Effector memory CD4-positive, alpha-beta T cell (primary cell): ENCODE measurements around the gene ATP6V0A4.
A peak's percentile ranks its signal among the peaks of the same experiment; 100 is the strongest.
"Not testable (repeated sequence)": the region's sequence is repeated elsewhere in the genome, so short reads cannot be mapped to it uniquely, and the experiment has no call there.

Source experiments
- DNase-seq, 3 donors: peaks; one replicate each; pipeline ENCODE4 v3.0.0-alpha.2; 2020
- H3K27ac ChIP-seq: 2 replicates; pipeline ENCODE4 v1.7.0; 2013; ENCODE audit warnings: mild to moderate bottlenecking, low read length, moderate library complexity; ENCODE audit not compliant: insufficient read depth, poor library complexity, severe bottlenecking
- H3K27me3 ChIP-seq: replicated peaks from 2 replicates; pipeline ENCODE4 v1.7.0; 2013; ENCODE audit warnings: mild to moderate bottlenecking, low read length; ENCODE audit not compliant: insufficient read depth, control insufficient read depth, poor library complexity, severe bottlenecking
- H3K36me3 ChIP-seq: 2 replicates; pipeline ENCODE4 v1.7.0; 2013; ENCODE audit warnings: mild to moderate bottlenecking, low read length, moderate library complexity; ENCODE audit not compliant: control insufficient read depth, insufficient read depth
- H3K4me1 ChIP-seq: 2 replicates; pipeline ENCODE4 v1.7.0; 2013; ENCODE audit warnings: low read length, mild to moderate bottlenecking; ENCODE audit not compliant: control insufficient read depth, insufficient read depth, poor library complexity, severe bottlenecking
- H3K4me3 ChIP-seq: 2 replicates; pipeline ENCODE4 v1.7.0; 2013; ENCODE audit warnings: low read length, low read depth, mild to moderate bottlenecking; ENCODE audit not compliant: insufficient read depth, poor library complexity, severe bottlenecking
- H3K9me3 ChIP-seq: 2 replicates; pipeline ENCODE4 v1.7.0; 2013; ENCODE audit warnings: mild to moderate bottlenecking, low read length, moderate library complexity; ENCODE audit not compliant: control insufficient read depth

Gene ATP6V0A4

GRCh38 chr7:138738551-138739335, 59.3 kb downstream of the ATP6V0A4 start:
- Histone ChIP-seq H3K4me1 (no peaks in the 10 kb centered on the region), H3K9me3 (no peaks in the 10 kb centered on the region), H3K27ac (no peak overlapping the region), H3K4me3 (no peak overlapping the region), H3K36me3 (no peaks in the 10 kb centered on the region), H3K27me3 (no peaks in the 10 kb centered on the region)
- peak; percentile 56 to 70 (median 57) for DNase-seq

- no peak for DNase-seq
- no peaks in the 10 kb centered on the region for H3K9me3 ChIP-seq
- H3K27me3 ChIP-seq = no peaks in the 10 kb centered on the region
- H3K4me3 ChIP-seq = no peak overlapping the region
- no peaks in the 10 kb centered on the region for H3K36me3 ChIP-seq
- H3K27ac ChIP-seq = no peak overlapping the region
- no peaks in the 10 kb centered on the region for H3K4me1 ChIP-seq
Measured at GRCh38 chr7:138738114-138738513, 59.9 kb downstream of the ATP6V0A4 start.

DNA sequence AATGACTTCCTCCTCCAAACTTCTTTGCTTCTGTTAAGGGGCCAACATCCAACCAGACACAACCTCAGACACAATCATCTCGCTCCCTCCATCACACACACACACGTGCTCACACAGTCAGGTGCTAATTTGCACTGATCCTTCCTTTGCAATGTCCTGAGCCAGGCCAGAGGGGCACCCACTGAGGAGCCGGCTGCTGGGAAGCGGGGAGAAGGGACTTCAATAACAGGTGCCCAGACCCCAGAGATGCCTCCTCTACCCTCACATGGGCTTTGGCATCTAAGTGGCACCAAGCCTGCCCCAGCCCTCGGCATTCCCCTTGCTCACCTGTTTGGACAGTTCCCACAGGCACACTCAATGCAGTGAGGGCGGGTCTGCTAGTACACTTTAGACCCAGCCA, 62.6 kb downstream of the ATP6V0A4 start:
- Histone ChIP-seq H3K27me3 (no peaks in the 10 kb centered on the region), H3K4me3 (no peak overlapping the region), H3K9me3 (no peaks in the 10 kb centered on the region), H3K4me1 (no peaks in the 10 kb centered on the region), H3K36me3 (no peaks in the 10 kb centered on the region), H3K27ac (no peak overlapping the region)
- no peak for DNase-seq

- not testable (repeated sequence) for H3K4me3 ChIP-seq, H3K4me1 ChIP-seq, H3K27me3 ChIP-seq, H3K27ac ChIP-seq, H3K36me3 ChIP-seq, H3K9me3 ChIP-seq, DNase-seq
Measured at GRCh38 chr7:138731733-138732132, 66.3 kb downstream of the ATP6V0A4 start.

- DNase-seq = no peak
- no peaks in the 10 kb centered on the region for H3K36me3 ChIP-seq
- no peaks in the 10 kb centered on the region for H3K9me3 ChIP-seq
- no peaks in the 10 kb centered on the region for H3K27me3 ChIP-seq
- no peak overlapping the region for H3K27ac ChIP-seq
- H3K4me3 ChIP-seq = no peak overlapping the region
- no peaks in the 10 kb centered on the region for H3K4me1 ChIP-seq
Measured at GRCh38 chr7:138729444-138729843, 68.6 kb downstream of the ATP6V0A4 start.

DNA sequence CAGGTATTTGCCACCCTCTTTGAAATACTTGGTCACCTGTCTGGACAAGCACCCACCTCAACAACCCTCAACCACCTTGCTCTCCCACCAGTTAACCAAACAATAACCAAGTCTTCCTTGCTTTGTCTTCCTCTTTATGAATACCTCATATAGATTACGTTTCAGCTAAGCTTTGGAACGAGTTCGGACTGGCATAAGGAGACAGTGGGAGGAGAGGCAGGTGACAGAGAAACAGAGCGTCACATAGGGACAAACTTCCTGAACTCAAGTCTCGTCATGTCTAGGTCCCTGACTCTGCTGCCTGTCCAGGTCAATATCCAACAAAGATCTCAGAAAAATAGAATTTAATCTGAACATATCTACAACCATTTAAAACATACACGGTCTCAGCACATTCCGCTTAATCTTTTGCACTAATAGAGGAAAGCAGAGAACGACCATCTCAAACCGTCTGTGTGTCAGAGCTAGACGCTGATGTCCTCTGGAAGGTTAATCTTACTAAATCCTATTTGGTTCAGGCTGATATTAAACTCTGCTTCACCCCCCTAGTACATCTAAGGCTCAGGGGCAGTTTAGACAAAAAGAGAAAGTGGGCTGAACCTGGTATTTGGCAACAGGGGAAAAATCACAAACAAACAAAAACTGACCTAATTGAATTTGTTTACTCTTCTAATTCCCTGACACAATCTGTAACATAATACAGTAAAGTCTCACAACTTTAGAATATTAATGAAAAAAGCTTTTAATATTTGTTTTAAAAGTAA, 70.5 kb downstream of the ATP6V0A4 start:
- no peaks in the 10 kb centered on the region for H3K4me1 ChIP-seq
- no peak for DNase-seq
- no peaks in the 10 kb centered on the region for H3K9me3 ChIP-seq
- H3K4me3 ChIP-seq = no peak overlapping the region
- H3K27ac ChIP-seq = no peak overlapping the region
- H3K27me3 ChIP-seq = no peaks in the 10 kb centered on the region
- H3K36me3 ChIP-seq = no peaks in the 10 kb centered on the region

DNA sequence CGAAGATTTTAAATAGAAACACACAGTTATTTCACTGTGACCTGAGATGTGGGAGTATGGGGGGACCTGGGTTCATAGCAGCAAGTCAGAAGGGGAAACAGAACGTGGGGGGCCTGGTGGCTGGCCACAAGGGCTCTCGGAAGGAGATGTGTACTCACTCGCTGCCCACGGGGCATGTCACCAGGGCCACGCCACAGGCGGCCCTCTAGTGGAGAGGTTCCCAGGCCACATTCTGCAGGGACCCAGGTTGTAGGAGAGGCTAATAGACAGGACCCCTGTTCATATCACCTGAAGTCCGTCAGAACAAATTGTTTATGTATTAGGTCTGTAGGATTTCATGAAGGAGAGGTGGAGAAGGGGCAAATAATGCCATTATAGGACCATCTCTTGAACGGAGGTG, 71.7 kb downstream of the ATP6V0A4 start:
- no peak for DNase-seq
- Histone ChIP-seq H3K4me3 (no peak overlapping the region), H3K4me1 (no peaks in the 10 kb centered on the region), H3K36me3 (no peaks in the 10 kb centered on the region), H3K27me3 (no peaks in the 10 kb centered on the region), H3K27ac (no peak overlapping the region), H3K9me3 (no peaks in the 10 kb centered on the region)

- Histone ChIP-seq H3K4me1 (peaks cover 3% of the 10 kb centered on the region), H3K4me3 (no peak overlapping the region), H3K36me3 (no peaks in the 10 kb centered on the region), H3K27ac (no peak overlapping the region), H3K27me3 (no peaks in the 10 kb centered on the region), H3K9me3 (no peaks in the 10 kb centered on the region)
- no peak for DNase-seq
Measured at GRCh38 chr7:138720286-138720685, 77.7 kb downstream of the ATP6V0A4 start.

GRCh38 chr7:138716889-138717288, 81.1 kb downstream of the ATP6V0A4 start:
- no peak overlapping the region for H3K4me3 ChIP-seq
- H3K9me3 ChIP-seq = no peaks in the 10 kb centered on the region
- no peak for DNase-seq
- H3K4me1 ChIP-seq = peaks cover 3% of the 10 kb centered on the region
- H3K27ac ChIP-seq = no peak overlapping the region
- H3K36me3 ChIP-seq = no peaks in the 10 kb centered on the region
- no peaks in the 10 kb centered on the region for H3K27me3 ChIP-seq

DNA sequence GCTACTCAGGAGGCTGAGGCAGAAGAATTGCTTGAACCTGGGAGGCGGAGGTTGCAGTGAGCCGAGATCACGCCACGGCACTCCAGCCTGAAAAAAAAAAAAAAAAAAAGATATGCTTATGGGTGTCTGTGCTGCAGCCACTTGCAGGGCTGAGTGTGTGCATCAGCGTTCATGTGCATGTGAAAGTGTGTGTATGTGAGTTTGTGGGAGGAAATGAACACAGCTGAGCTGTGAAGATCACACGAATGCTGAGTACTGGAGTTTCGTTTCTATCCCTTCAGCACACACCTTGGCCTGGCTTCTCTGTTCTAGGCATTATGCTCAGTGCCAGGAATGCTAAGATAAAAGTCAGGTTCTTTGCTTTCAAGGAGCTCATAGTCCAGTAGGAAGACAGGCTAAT, 84.8 kb downstream of the ATP6V0A4 start:
- Histone ChIP-seq H3K27ac (no peak overlapping the region), H3K4me1 (peaks cover 1% of the 10 kb centered on the region), H3K4me3 (no peak overlapping the region), H3K9me3 (no peaks in the 10 kb centered on the region), H3K36me3 (no peaks in the 10 kb centered on the region), H3K27me3 (no peaks in the 10 kb centered on the region)
- no peak for DNase-seq
